HTERT RPE-1 (cell line): ENCODE results near the gene USP17L21.
"Not testable (repeated sequence)": the region's sequence is repeated elsewhere in the genome, so short reads cannot be mapped to it uniquely, and the experiment has no call there.

Experiments
- in situ Hi-C: fragments of 300-500 bp; cut with MboI; formaldehyde crosslinking; loops from 4 replicates; pipeline ENCODE4 v1.14.3; 2020; ENCODE audit warnings: low sequenced_read_pairs

USP17L21 gene

GRCh38 chr4:9262572-9262971 lies at the start of gene USP17L21:
USP17L21 (plus strand) TSS chr4:9262872; CDS start chr4:9262872, 0 bp downstream.
- in situ Hi-C loops = not testable (repeated sequence)

- in situ Hi-C loops = not testable (repeated sequence)
Measured at GRCh38 chr4:9214701-9215100, 48.0 kb upstream of the USP17L21 start.

GRCh38 chr4:9215105-9215504 lies 47.6 kb upstream of the USP17L21 start, which contains the start of gene USP17L11:
USP17L11 (plus strand) TSS chr4:9215405; CDS start chr4:9215405, 0 bp downstream.
- in situ Hi-C loops = not testable (repeated sequence)

- in situ Hi-C loops = not testable (repeated sequence)
Measured at GRCh38 chr4:9219852-9220251, 42.8 kb upstream of the USP17L21 start, which contains the start of gene USP17L12. USP17L12 (plus strand) TSS chr4:9220152; CDS start chr4:9220152, 0 bp downstream.

GRCh38 chr4:9224596-9224995 lies 38.1 kb upstream of the USP17L21 start, which contains the start of gene USP17L13:
USP17L13 (plus strand) TSS chr4:9224896; CDS start chr4:9224896, 0 bp downstream.
- in situ Hi-C loops = not testable (repeated sequence)

- in situ Hi-C loops = not testable (repeated sequence)
Measured at GRCh38 chr4:9230249-9230648, 32.4 kb upstream of the USP17L21 start.

- in situ Hi-C loops = not testable (repeated sequence)
Measured at GRCh38 chr4:9234085-9234484, 28.6 kb upstream of the USP17L21 start, which contains the start of gene USP17L15. USP17L15 (plus strand) TSS chr4:9234385; CDS start chr4:9234385, 0 bp downstream.

- in situ Hi-C loops = not testable (repeated sequence)
Measured at GRCh38 chr4:9238461-9238860, 24.2 kb upstream of the USP17L21 start.

- in situ Hi-C loops = not testable (repeated sequence)
Measured at GRCh38 chr4:9243579-9243978, 19.1 kb upstream of the USP17L21 start, which contains the start of gene USP17L17. USP17L17 (plus strand) TSS chr4:9243879; CDS start chr4:9243879, 0 bp downstream.

- in situ Hi-C loops = not testable (repeated sequence)
Measured at GRCh38 chr4:9247953-9248680, 14.6 kb upstream of the USP17L21 start, which contains the start of gene USP17L18. USP17L18 (plus strand) TSS chr4:9248630; CDS start chr4:9248630, 0 bp downstream.

GRCh38 chr4:9253078-9253477 lies 9.6 kb upstream of the USP17L21 start, which contains the start of gene USP17L19:
USP17L19 (plus strand) TSS chr4:9253378; CDS start chr4:9253378, 0 bp downstream.
- in situ Hi-C loops = not testable (repeated sequence)

GRCh38 chr4:9257824-9258223 lies 4.8 kb upstream of the USP17L21 start, which contains the start of gene USP17L20:
USP17L20 (plus strand) TSS chr4:9258124; CDS start chr4:9258124, 0 bp downstream.
- in situ Hi-C loops = not testable (repeated sequence)

GRCh38 chr4:9267319-9267718 lies 4.6 kb downstream of the USP17L21 start, which contains the start of gene USP17L22:
USP17L22 (plus strand) TSS chr4:9267619; CDS start chr4:9267619, 0 bp downstream.
- in situ Hi-C loops = not testable (repeated sequence)

- in situ Hi-C loops = not testable (repeated sequence)
Measured at GRCh38 chr4:9271719-9272118, 9.0 kb downstream of the USP17L21 start.
